GM12874 (cell line): ENCODE measurements around the gene TBC1D32.

Experiments
- TF ChIP-seq, protein P1 (sequence below): IDR thresholded peaks from 2 replicates; pipeline ENCODE4 v1.5.1; 2011; ENCODE audit warnings: low read depth, mild to moderate bottlenecking, control low read depth, low read length, moderate library complexity; ENCODE audit not compliant: insufficient read depth

Gene TBC1D32

DNA sequence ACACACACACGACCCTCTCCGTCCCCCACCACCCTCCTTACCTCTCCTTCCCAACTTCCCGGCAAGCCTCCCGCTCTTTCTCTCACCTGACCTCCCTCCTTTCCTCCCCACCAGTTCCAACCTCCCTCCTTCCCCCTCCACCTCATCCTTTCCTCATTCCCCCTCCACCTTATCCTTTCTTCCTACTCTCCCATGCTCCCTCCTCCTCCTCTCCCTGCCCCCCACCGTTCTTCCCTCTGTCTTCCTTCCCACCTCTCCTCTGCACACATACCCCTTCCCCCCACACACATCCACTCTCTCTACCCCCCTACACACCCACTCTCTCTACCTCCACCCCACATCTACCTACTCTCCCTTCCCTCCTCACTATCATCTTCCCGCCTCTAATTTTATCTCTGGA, 144.2 kb downstream of the TBC1D32 start:
- TF ChIP-seq, protein P1, sequence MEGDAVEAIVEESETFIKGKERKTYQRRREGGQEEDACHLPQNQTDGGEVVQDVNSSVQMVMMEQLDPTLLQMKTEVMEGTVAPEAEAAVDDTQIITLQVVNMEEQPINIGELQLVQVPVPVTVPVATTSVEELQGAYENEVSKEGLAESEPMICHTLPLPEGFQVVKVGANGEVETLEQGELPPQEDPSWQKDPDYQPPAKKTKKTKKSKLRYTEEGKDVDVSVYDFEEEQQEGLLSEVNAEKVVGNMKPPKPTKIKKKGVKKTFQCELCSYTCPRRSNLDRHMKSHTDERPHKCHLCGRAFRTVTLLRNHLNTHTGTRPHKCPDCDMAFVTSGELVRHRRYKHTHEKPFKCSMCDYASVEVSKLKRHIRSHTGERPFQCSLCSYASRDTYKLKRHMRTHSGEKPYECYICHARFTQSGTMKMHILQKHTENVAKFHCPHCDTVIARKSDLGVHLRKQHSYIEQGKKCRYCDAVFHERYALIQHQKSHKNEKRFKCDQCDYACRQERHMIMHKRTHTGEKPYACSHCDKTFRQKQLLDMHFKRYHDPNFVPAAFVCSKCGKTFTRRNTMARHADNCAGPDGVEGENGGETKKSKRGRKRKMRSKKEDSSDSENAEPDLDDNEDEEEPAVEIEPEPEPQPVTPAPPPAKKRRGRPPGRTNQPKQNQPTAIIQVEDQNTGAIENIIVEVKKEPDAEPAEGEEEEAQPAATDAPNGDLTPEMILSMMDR, result no peak

DNA sequence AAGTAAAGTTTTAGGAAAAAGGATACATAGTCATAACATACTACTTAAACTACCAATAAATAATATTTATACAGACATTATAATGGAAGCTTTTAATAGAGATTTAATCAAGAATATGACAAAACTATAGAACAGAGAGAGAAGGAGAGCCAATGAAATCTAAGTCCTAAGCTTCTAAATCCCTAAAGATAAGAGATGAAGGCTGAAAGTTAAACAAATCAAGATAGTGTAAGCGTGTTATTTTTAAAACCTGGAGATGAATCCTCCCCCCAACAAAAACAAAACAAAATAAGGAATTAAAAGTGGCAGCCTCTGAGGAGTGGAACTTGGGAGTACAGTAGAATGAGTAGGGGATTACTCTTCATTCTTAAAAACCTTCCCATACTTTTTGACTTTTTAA, 145.9 kb downstream of the TBC1D32 start:
- TF ChIP-seq, protein P1, result no peak

DNA sequence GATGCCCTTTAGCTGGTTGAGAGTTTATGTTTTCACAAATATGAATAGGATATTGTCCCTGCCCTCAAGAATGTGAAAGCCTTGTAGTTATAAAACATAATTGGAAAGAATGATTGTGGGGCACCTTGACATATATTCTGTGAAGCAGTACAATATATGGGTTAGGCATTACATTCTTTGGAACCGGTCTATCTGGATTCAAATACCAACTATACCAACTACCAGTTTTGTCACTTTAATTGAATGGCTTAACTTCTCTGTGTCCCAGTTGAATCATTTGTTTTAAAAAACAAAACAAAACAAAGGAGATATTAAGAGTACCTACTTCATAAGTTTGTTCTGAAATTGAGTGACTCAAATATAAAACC, 146.5 kb downstream of the TBC1D32 start:
- TF ChIP-seq, protein P1, result no peak

DNA sequence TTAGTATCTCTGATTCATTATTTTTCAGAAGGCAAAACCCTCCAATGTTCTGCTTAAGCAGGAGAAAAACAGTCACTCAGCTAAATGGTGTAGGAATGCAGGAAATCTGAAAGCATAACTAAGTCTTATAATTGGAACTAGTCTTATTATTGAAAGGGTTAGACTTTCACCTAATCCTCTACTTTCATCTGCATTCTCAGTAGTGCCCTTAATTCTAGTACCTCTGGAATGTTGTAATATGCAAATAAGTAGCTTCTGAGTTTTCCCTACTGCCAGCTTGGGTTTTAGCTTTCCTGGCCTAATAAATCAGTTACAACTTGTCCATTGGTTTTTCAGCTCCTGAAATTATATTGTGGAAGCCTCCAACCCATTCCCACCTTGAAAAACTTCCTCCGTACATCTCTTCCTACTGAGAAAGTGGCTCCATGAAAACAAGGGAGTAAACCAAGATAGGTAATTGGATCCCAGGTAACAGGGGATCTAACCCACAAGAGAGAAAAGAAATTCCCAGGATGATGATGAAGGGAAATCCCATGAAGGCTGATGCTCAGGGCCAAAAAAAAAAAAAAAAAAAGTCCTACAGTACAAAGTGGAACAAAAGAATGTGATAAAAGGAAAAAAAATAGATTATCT, 147.0 kb downstream of the TBC1D32 start:
- TF ChIP-seq, protein P1, result no peak

DNA sequence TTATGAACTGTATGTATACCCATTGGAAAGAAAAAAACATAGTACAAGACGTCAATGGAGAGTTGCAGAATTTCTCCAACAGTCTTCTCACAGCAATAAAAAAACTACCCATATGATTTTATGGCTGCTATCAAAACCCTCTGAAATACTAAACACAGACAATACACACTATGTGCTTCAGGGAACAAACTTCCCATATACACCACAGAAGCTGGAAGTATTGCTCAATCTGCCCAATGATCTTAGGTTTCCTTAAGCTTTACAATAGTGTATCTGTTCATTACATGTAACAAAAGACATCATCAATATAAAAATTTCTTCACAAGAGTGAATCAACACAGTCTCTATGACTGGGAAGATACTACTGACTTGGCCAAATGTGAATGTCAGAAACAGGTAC, 150.5 kb downstream of the TBC1D32 start:
- TF ChIP-seq, protein P1, result no peak

DNA sequence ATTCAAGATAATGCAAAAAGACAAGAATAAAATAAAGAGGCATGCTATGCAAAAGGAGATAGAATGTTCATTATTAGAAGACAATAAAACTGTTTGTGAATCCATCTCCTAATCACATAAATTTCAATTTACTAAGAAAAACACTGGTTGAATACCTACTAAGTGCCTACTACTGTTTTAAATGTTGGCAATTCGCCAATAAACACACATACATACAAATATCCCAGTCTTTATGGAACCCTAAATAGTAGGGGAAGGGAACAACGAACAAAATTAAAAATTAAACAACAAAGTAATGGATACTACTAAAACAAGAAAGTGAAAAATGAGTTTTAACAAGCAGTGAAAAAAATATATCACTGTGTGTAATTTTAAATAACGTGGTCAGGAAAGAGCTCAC, 158.5 kb downstream of the TBC1D32 start:
- TF ChIP-seq, protein P1, result no peak

DNA sequence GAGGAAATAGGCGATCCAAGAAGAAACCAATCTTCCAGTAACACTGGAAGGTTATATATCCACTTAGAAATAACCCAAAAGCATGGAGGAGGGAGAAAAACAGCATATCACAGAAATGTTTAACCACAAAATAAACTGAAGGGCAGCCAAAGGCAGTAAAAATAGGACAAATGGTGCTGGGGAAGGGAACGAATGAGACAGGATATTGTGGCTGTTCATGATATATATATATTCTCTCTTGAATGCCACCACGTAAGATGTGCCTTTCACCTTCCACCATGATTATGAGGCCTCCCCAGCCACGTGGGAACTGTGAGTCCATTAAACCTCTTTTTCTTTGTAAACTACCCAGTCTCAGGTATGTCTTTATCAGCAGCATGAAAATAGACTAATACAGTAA, 162.4 kb downstream of the TBC1D32 start:
- TF ChIP-seq, protein P1, result no peak

DNA sequence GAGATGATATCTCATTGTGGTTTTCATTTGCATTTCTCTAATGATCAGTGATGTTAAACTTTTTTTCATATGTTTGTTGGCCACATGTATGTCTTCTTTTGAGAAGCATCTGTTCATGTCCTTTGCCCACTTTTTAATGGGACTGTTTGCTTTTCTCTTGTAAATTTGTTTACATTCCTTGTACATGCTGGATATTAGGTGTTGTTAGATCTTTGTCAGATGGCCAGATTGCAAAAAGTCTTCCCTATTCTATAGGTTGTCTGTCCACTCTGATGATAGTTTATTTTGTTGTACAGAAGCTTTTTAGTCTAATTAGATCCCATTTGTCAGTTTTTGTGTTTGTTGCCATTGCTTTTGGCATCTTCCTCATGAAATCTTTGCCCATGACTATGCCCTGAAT, 172.4 kb downstream of the TBC1D32 start:
- TF ChIP-seq, protein P1, result no peak
